HFFc6 (cell line): ENCODE results near the gene ZNF26. TPM values are rescaled to one million over a fixed set of nuclear protein-coding genes. Genes with fewer than 3 reads are reported as not detected.
"Not testable (repeated sequence)": the region's sequence is repeated elsewhere in the genome, so short reads cannot be mapped to it uniquely, and the experiment has no call there.

Experiments
- DNase-seq: peaks from one replicate; pipeline ENCODE4 v3.0.0-alpha.2; 2018
- H3K27ac Mint-ChIP-seq: 2 replicates; pipeline ENCODE4 v1.8.0; 2020; ENCODE audit warnings: mild to moderate bottlenecking, mixed read lengths
- H3K27me3 Mint-ChIP-seq: 2 replicates; pipeline ENCODE4 v1.8.0; 2021; ENCODE audit warnings: mild to moderate bottlenecking, moderate library complexity, mixed read lengths; ENCODE audit not compliant: insufficient read depth
- H3K36me3 Mint-ChIP-seq: 2 replicates; pipeline ENCODE4 v1.8.0; 2021; ENCODE audit warnings: low read depth, mixed read lengths
- H3K4me1 Mint-ChIP-seq: 2 replicates; pipeline ENCODE4 v1.8.0; 2020; ENCODE audit warnings: low read depth, mixed read lengths
- H3K4me3 Mint-ChIP-seq: 2 replicates; pipeline ENCODE4 v1.8.0; 2020; ENCODE audit warnings: mild to moderate bottlenecking, moderate library complexity, mixed read lengths
- H3K9me3 Mint-ChIP-seq: 2 replicates; pipeline ENCODE4 v1.8.0; 2020; ENCODE audit warnings: mild to moderate bottlenecking, mixed read lengths
- CTCF ChIP-seq: fragments of 200-600 bp; sonication (generic); IDR thresholded peaks from 2 replicates; pipeline ENCODE4 v1.5.0; 2021; ENCODE audit warnings: antibody characterized with exemption, mild to moderate bottlenecking
- total RNA-seq, 6 experiments: library from RNA; stranded (reverse); fragmentation: NEBNext Ultra II Directional; extraction: Animal tissue kit (Norgen Biotek cat#: 25700); gene quantifications; 2 replicates in 1 of 6; 3 replicates in 5 of 6; pipeline ENCODE4 v1.2.3, GENCODE V29; 2021

The ZNF26 gene
- total RNA-seq, 6 experiments from 2014 or later, result 5.9 to 6.6 (median 6.1) TPM

GRCh38 chr12:132976870-132977269 is 9.3 kb upstream of the ZNF26 start:
- peak; percentile 54 for TF ChIP-seq CTCF
- H3K4me1 Mint-ChIP-seq, H3K4me3 Mint-ChIP-seq, H3K27ac Mint-ChIP-seq, DNase-seq, H3K27me3 Mint-ChIP-seq: not testable (repeated sequence)
- Mint-ChIP-seq H3K9me3 (peaks cover 70% of the 10 kb centered on the region), H3K36me3 (peaks cover 25% of the 10 kb centered on the region)

GRCh38 chr12:132986885-132987225 is 688 bp downstream of the ZNF26 start:
- no peak for DNase-seq
- H3K36me3 Mint-ChIP-seq, result peaks cover 42% of the 10 kb centered on the region

GRCh38 chr12:132998741-132999140 is 12.6 kb downstream of the ZNF26 start:
- peaks cover 81% of the 10 kb centered on the region for H3K36me3 Mint-ChIP-seq
- no peak overlapping the region for H3K27ac Mint-ChIP-seq
- TF ChIP-seq CTCF, result no peak
- no peak for DNase-seq
- H3K27me3 Mint-ChIP-seq, result no peaks in the 10 kb centered on the region
- H3K9me3 Mint-ChIP-seq, result peaks cover 96% of the 10 kb centered on the region
- H3K4me3 Mint-ChIP-seq, result no peak overlapping the region
- H3K4me1 Mint-ChIP-seq, result no peaks in the 10 kb centered on the region

More at GRCh38 chr12:132986885-132987225, 688 bp downstream of the ZNF26 start:
- Mint-ChIP-seq H3K4me3 (peak overlapping the region; percentile 88), H3K27me3 (no peaks in the 10 kb centered on the region; the same call in 1 of the 2 replicates), H3K9me3 (peaks cover 43% of the 10 kb centered on the region), H3K4me1 (peaks cover 22% of the 10 kb centered on the region), H3K27ac (peak overlapping the region; percentile 92)
- no peak for TF ChIP-seq CTCF

- Mint-ChIP-seq H3K27me3 (peaks cover 4% of the 10 kb centered on the region), H3K36me3 (peaks cover 94% of the 10 kb centered on the region), H3K4me1 (no peaks in the 10 kb centered on the region), H3K4me3 (no peak overlapping the region), H3K9me3 (peaks cover 94% of the 10 kb centered on the region), H3K27ac (no peak overlapping the region)
- TF ChIP-seq CTCF, result no peak
- DNase-seq, result no peak
Observed at GRCh38 chr12:133010657-133011297, 24.6 kb downstream of the ZNF26 start.

GRCh38 chr12:133023566-133023965 is 37.4 kb downstream of the ZNF26 start:
- peaks cover 67% of the 10 kb centered on the region for H3K9me3 Mint-ChIP-seq
- H3K27ac Mint-ChIP-seq, result no peak overlapping the region
- peaks cover 2% of the 10 kb centered on the region for H3K27me3 Mint-ChIP-seq
- no peak overlapping the region for H3K4me3 Mint-ChIP-seq
- H3K36me3 Mint-ChIP-seq, result peaks cover 62% of the 10 kb centered on the region
- DNase-seq, result no peak
- H3K4me1 Mint-ChIP-seq, result no peaks in the 10 kb centered on the region
- TF ChIP-seq CTCF, result no peak
